H1 (cell line): ENCODE results near the gene ASCC1. TPM values are rescaled to one million over a fixed set of nuclear protein-coding genes. Genes with fewer than 3 reads are reported as not detected.

Experiments used
- CTCF ChIA-PET: fragments of 300-600 bp; sonication (Branson Sonifier 250); formaldehyde crosslinking; loops from one replicate; lab custom pipeline; 2021; ENCODE audit not compliant: partially characterized antibody; lab: Charles Lee
- POLR2A ChIA-PET: fragments of 300-600 bp; sonication (Branson Sonifier 250); formaldehyde crosslinking; loops from one replicate; lab custom pipeline; 2021; ENCODE audit warnings: inconsistent platforms; ENCODE audit not compliant: partially characterized antibody; lab: Charles Lee
- DNase-seq, 2 experiments: peaks; one replicate each; pipeline versions ENCODE4 v3.0.0 to v3.0.0-alpha.2; 2010 to 2022; ENCODE audit warnings: low spot score in 2 of 2, low read depth in 1 of 2, mixed read lengths in 1 of 2
- FAIRE-seq: peaks from 2 replicates; lab custom pipeline; 2011; peaks lifted over from hg19 to GRCh38; lab: Jason Lieb, UNC
- H2AFZ ChIP-seq: 2 replicates; pipeline ENCODE4 v1.8.1; 2012; ENCODE audit warnings: low read length, inconsistent platforms
- H2AK5ac ChIP-seq: 2 replicates; pipeline ENCODE4 v1.6.1; 2013; ENCODE audit warnings: low read depth, low read length
- H2BK120ac ChIP-seq: replicated peaks from 2 replicates; pipeline ENCODE3; 2013; ENCODE audit warnings: low read depth, low read length, inconsistent platforms
- H2BK12ac ChIP-seq: 2 replicates; pipeline ENCODE4 v1.6.1; 2013; ENCODE audit warnings: low read depth, low read length
- H2BK15ac ChIP-seq: 2 replicates; pipeline ENCODE4 v1.6.1; 2013; ENCODE audit warnings: low read length
- H2BK20ac ChIP-seq: 2 replicates; pipeline ENCODE4 v1.6.1; 2013; ENCODE audit warnings: low read length
- H2BK5ac ChIP-seq: 2 replicates; pipeline ENCODE4 v1.6.1; 2013; ENCODE audit warnings: low read depth, low read length
- H3K14ac ChIP-seq: 2 replicates; pipeline ENCODE4 v1.6.1; 2013; ENCODE audit warnings: inconsistent platforms; ENCODE audit not compliant: insufficient read length
- H3K18ac ChIP-seq: 2 replicates; pipeline ENCODE4 v1.6.1; 2013; ENCODE audit warnings: low read length; ENCODE audit errors: extremely low read depth
- H3K23ac ChIP-seq: 2 replicates; pipeline ENCODE4 v1.6.1; 2013; ENCODE audit warnings: inconsistent platforms; ENCODE audit not compliant: insufficient read length
- H3K23me2 ChIP-seq: 2 replicates; pipeline ENCODE4 v1.6.1; 2013; ENCODE audit warnings: low read depth, low read length
- H3K27ac ChIP-seq: 2 replicates; pipeline ENCODE4 v1.6.1; 2011; ENCODE audit warnings: low read depth, low read length, inconsistent platforms
- H3K27me3 ChIP-seq, 4 experiments: replicated peaks in 1 of 4; 1 replicate in 1 of 4; 2 replicates in 3 of 4; pipeline versions ENCODE4 v1.6.1 to v1.8.1; 2011 to 2013; ENCODE audit warnings: low read length in 3 of 4, mild to moderate bottlenecking in 3 of 4, inconsistent platforms in 2 of 4, mixed read lengths in 2 of 4, moderate library complexity in 1 of 4; ENCODE audit not compliant: control insufficient read depth in 3 of 4, insufficient read depth in 3 of 4; ENCODE audit errors: extremely low read depth in 1 of 4
- H3K36me3 ChIP-seq, 4 experiments: 2 replicates each; pipeline versions ENCODE4 v1.6.1 to v1.8.1; 2011 to 2013; ENCODE audit warnings: mild to moderate bottlenecking in 4 of 4, low read length in 3 of 4, moderate library complexity in 2 of 4, control low read depth in 1 of 4, inconsistent platforms in 1 of 4; ENCODE audit not compliant: insufficient read depth in 4 of 4, control insufficient read depth in 2 of 4
- H3K4ac ChIP-seq: replicated peaks from 2 replicates; pipeline ENCODE3; 2013; ENCODE audit warnings: low read length, low read depth, mixed read lengths, inconsistent platforms; ENCODE audit not compliant: insufficient read length
- H3K4me1 ChIP-seq, 4 experiments: replicated peaks in 1 of 4; 1 replicate in 1 of 4; 2 replicates in 3 of 4; pipeline versions ENCODE4 v1.6.1 to v1.8.1; 2011 to 2013; ENCODE audit warnings: low read length in 3 of 4, inconsistent platforms in 2 of 4, mixed read lengths in 1 of 4; ENCODE audit not compliant: insufficient read depth in 4 of 4, control insufficient read depth in 3 of 4
- H3K4me2 ChIP-seq, 2 experiments: 2 replicates each; pipeline versions ENCODE4 v1.6.1 to v1.8.1; 2011 to 2013; ENCODE audit warnings: low read depth in 2 of 2, low read length in 2 of 2, control low read depth in 1 of 2, inconsistent platforms in 1 of 2, mild to moderate bottlenecking in 1 of 2; ENCODE audit not compliant: insufficient read depth in 1 of 2
- H3K4me3 ChIP-seq, 4 experiments: fragments of 200-600, 300-600 bp in 1 of 4; sonication (generic), shearing (Covaris generic), sonication (Bioruptor Twin) in 1 of 4; 2 replicates each; pipeline versions ENCODE4 v1.5.1 to v1.8.1; 2011 to 2016; ENCODE audit warnings: low read length in 4 of 4, low read depth in 3 of 4, control low read depth in 2 of 4, inconsistent platforms in 2 of 4, mild to moderate bottlenecking in 2 of 4, mixed read lengths in 1 of 4, moderate library complexity in 1 of 4; ENCODE audit not compliant: insufficient read depth in 2 of 4; ENCODE audit errors: extremely low read depth in 1 of 4
- H3K56ac ChIP-seq: replicated peaks from 2 replicates; pipeline ENCODE3; 2013; ENCODE audit warnings: low read depth, mild to moderate bottlenecking, mixed read lengths, low read length, inconsistent platforms; ENCODE audit not compliant: insufficient read length
- H3K79me1 ChIP-seq: 2 replicates; pipeline ENCODE4 v1.6.1; 2013; ENCODE audit warnings: low read depth, low read length, control low read depth
- H3K79me2 ChIP-seq, 2 experiments: 2 replicates each; pipeline versions ENCODE4 v1.6.1 to v1.8.1; 2012 to 2013; ENCODE audit warnings: low read length in 2 of 2, mild to moderate bottlenecking in 2 of 2, inconsistent platforms in 1 of 2; ENCODE audit not compliant: insufficient read depth in 2 of 2, control insufficient read depth in 1 of 2
- H3K9ac ChIP-seq, 4 experiments: replicated peaks in 1 of 4; 1 replicate in 1 of 4; 2 replicates in 3 of 4; pipeline versions ENCODE4 v1.6.1 to v1.8.1; 2011 to 2013; ENCODE audit warnings: low read depth in 3 of 4, low read length in 3 of 4, control low read depth in 2 of 4, mild to moderate bottlenecking in 2 of 4, moderate library complexity in 2 of 4, inconsistent platforms in 1 of 4; ENCODE audit errors: extremely low read depth in 1 of 4
- H3K9me3 ChIP-seq, 2 experiments: 2 replicates each; pipeline versions ENCODE4 v1.6.1 to v1.8.1; 2012 to 2013; ENCODE audit warnings: mild to moderate bottlenecking in 2 of 2, moderate library complexity in 2 of 2, control low read depth in 1 of 2, inconsistent platforms in 1 of 2, low read depth in 1 of 2, low read length in 1 of 2, mixed read lengths in 1 of 2; ENCODE audit not compliant: insufficient read depth in 2 of 2
- H4K20me1 ChIP-seq, 2 experiments: replicated peaks in 1 of 2; 2 replicates each; pipeline versions ENCODE3 to v1.8.1; 2011 to 2013; ENCODE audit warnings: inconsistent platforms in 2 of 2, low read length in 2 of 2, mild to moderate bottlenecking in 1 of 2; ENCODE audit not compliant: insufficient read depth in 2 of 2, control insufficient read depth in 1 of 2
- H4K5ac ChIP-seq: 2 replicates; pipeline ENCODE4 v1.6.1; 2013; ENCODE audit warnings: low read length, low read depth, mixed read lengths, inconsistent platforms; ENCODE audit not compliant: insufficient read length
- H4K8ac ChIP-seq: 2 replicates; pipeline ENCODE4 v1.8.0; 2013; ENCODE audit warnings: mild to moderate bottlenecking, moderate library complexity, low read length, inconsistent platforms; ENCODE audit not compliant: insufficient read depth; ENCODE audit errors: extremely low read depth
- H4K91ac ChIP-seq: replicated peaks from 2 replicates; pipeline ENCODE3; 2013; ENCODE audit warnings: low read length, mixed read lengths, inconsistent platforms; ENCODE audit not compliant: insufficient read length
- BRCA1 ChIP-seq: IDR thresholded peaks from 2 replicates; pipeline ENCODE4 v1.6.1; 2012; ENCODE audit warnings: low read depth, low read length, improper control_type of control experiment
- CBX5 ChIP-seq: fragments of 300-800, 300-1000 bp; sonication (generic); IDR thresholded peaks from 2 replicates; pipeline ENCODE4 v1.7.1; 2016; ENCODE audit warnings: antibody characterized with exemption, low read length, low read depth
- CHD2 ChIP-seq: IDR thresholded peaks from 2 replicates; pipeline ENCODE4 v1.6.1; 2012; ENCODE audit warnings: low read length, improper control_type of control experiment
- HDAC6 ChIP-seq: IDR thresholded peaks from one replicate; pipeline ENCODE4 v1.7.1; 2012; ENCODE audit warnings: low read depth, mild to moderate bottlenecking, inconsistent platforms, low read length, moderate library complexity
- JUN ChIP-seq: IDR thresholded peaks from 2 replicates; pipeline ENCODE4 v1.6.1; 2011; ENCODE audit warnings: low read depth, mild to moderate bottlenecking, improper control_type of control experiment, low read length
- MAFK ChIP-seq: IDR thresholded peaks from 2 replicates; pipeline ENCODE4 v1.6.1; 2012; ENCODE audit warnings: low read depth, mild to moderate bottlenecking, improper control_type of control experiment, low read length
- NANOG ChIP-seq: IDR thresholded peaks from 2 replicates; pipeline ENCODE4 v1.6.1; 2011; ENCODE audit warnings: low read length, low read depth, mild to moderate bottlenecking, inconsistent platforms; ENCODE audit not compliant: insufficient read depth, poor library complexity, severe bottlenecking
- NRF1 ChIP-seq: IDR thresholded peaks from 2 replicates; pipeline ENCODE4 v1.6.1; 2011; ENCODE audit warnings: mild to moderate bottlenecking, low read depth, low read length, improper control_type of control experiment
- PHF8 ChIP-seq: fragments of 200-600 bp; sonication (generic); conservative IDR thresholded peaks from 2 replicates; pipeline ENCODE4 v1.7.1; 2012; ENCODE audit warnings: low read depth, mild to moderate bottlenecking, inconsistent platforms, low read length, moderate library complexity
- RFX5 ChIP-seq: IDR thresholded peaks from 2 replicates; pipeline ENCODE4 v1.6.1; 2011; ENCODE audit warnings: low read depth, low read length, improper control_type of control experiment, borderline replicate concordance
- SIX5 ChIP-seq: IDR thresholded peaks from 2 replicates; pipeline ENCODE4 v1.6.1; 2011; ENCODE audit warnings: mild to moderate bottlenecking, low read depth, low read length
- SP2 ChIP-seq: IDR thresholded peaks from 2 replicates; pipeline ENCODE4 v1.6.1; 2012; ENCODE audit warnings: mild to moderate bottlenecking, low read length, inconsistent platforms
- SP4 ChIP-seq: IDR thresholded peaks from 2 replicates; pipeline ENCODE4 v1.6.1; 2012; ENCODE audit warnings: low read length, inconsistent platforms
- SUZ12 ChIP-seq: fragments of 200-600 bp; sonication (generic); IDR thresholded peaks from 2 replicates; pipeline ENCODE4 v1.6.1; 2012; ENCODE audit warnings: mild to moderate bottlenecking, inconsistent platforms, low read length, moderate library complexity, mixed read lengths
- TBP ChIP-seq: IDR thresholded peaks from 2 replicates; pipeline ENCODE4 v1.6.1; 2011; ENCODE audit warnings: low read depth, low read length, improper control_type of control experiment
- YY1 ChIP-seq: IDR thresholded peaks from 2 replicates; pipeline ENCODE4 v1.6.1; 2011; ENCODE audit warnings: low read depth, mild to moderate bottlenecking, low read length
- WGBS, 2 experiments: shearing (Covaris generic) in 1 of 2; methylation state at CpG; one replicate each; pipeline versions ENCODE4 v1.1.6 to v1.1.7; 2013 to 2015; ENCODE audit warnings: low lambda C conversion rate in 2 of 2, mixed read lengths in 2 of 2, inconsistent platforms in 1 of 2, low coverage in 1 of 2, missing lambda C conversion rate in 1 of 2; ENCODE audit not compliant: insufficient replicate concordance in 2 of 2, insufficient coverage in 1 of 2, insufficient read length in 1 of 2; ENCODE audit errors: extremely low coverage in 1 of 2, missing lambda C conversion rate in 1 of 2; 5-methylcytosine and 5-hydroxymethylcytosine counted together
- polyA plus RNA-seq, 7 experiments: library from polyadenylated mRNA; depleted of rRNA in 3 of 7; stranded (reverse) in 5 of 7; unstranded in 2 of 7; fragments of >200 nt in 5 of 7; fragments of 200-250 nt in 2 of 7; gene quantifications; 1 replicate in 5 of 7; 2 replicates in 1 of 7; 4 replicates in 1 of 7; pipeline versions ENCODE4 v1.2.1 to v1.2.3, GENCODE V29; 2011 to 2013; ENCODE audit warnings: missing spikeins in 2 of 7, mixed read lengths in 2 of 7
- total RNA-seq: library from RNA; stranded (reverse); fragmentation: NEBNext Ultra II Directional; extraction: Animal tissue kit (Norgen Biotek cat#: 25700); gene quantifications from 2 replicates; pipeline ENCODE4 v1.2.1, GENCODE V29; 2021

ASCC1 gene
- total and polyA plus RNA-seq, 2 of the 8 experiments (the other 6 are each of a cell fraction or from before 2014, with no cell fraction given), result 25.6 to 35.8 TPM

GRCh38 chr10:72076756-72077155, 139.3 kb downstream of the ASCC1 start:
- DNase-seq, result no peak
- no peak overlapping the region for H2AK5ac ChIP-seq
- TF ChIP-seq PHF8, result no peak
- no peak for TF ChIP-seq HDAC6
- TF ChIP-seq BRCA1, result no peak
- TF ChIP-seq NANOG, result no peak
- TF ChIP-seq YY1, result no peak
- TF ChIP-seq SP4, result no peak
- no peak for TF ChIP-seq CHD2
- TF ChIP-seq SP2, result no peak
- no peak for TF ChIP-seq NRF1
- TF ChIP-seq RFX5, result no peak
- no peak for TF ChIP-seq TBP
- TF ChIP-seq MAFK, result no peak
- TF ChIP-seq JUN, result no peak
- TF ChIP-seq SUZ12, result no peak
- TF ChIP-seq CBX5, result no peak
- no peak for TF ChIP-seq SIX5

More at GRCh38 chr10:72076756-72077155, 139.3 kb downstream of the ASCC1 start:
- ChIA-PET CTCF (interaction anchor here (0.6 to 2.9 kb wide), 13 partner anchors 9 to 464 kb away, joined by 3 to 10 read pairs (median 3); no protein-coding TSS in a partner anchor), POLR2A (interaction anchor here (0.5 to 1.7 kb wide), 4 partner anchors 11 to 263 kb away, joined by 3 read pairs; partner anchors contain the start of gene SPOCK2)
- H4K20me1 ChIP-seq, result no peaks in the 10 kb centered on the region
- no peak overlapping the region for H2BK5ac ChIP-seq
- H3K14ac ChIP-seq, result no peak overlapping the region
- no peak overlapping the region for H3K9ac ChIP-seq
- H3K4me2 ChIP-seq, result no peak overlapping the region
- H2BK20ac ChIP-seq, result no peak overlapping the region
- no peak overlapping the region for H3K27ac ChIP-seq
- H3K27me3 ChIP-seq, result no peaks in the 10 kb centered on the region; a peak in 1 of 7 replicates
- no peaks in the 10 kb centered on the region for H3K9me3 ChIP-seq
- no peaks in the 10 kb centered on the region for H3K79me1 ChIP-seq
- no peak overlapping the region for H3K56ac ChIP-seq
- H3K23ac ChIP-seq, result no peak overlapping the region
- H2BK12ac ChIP-seq, result no peak overlapping the region
- no peak overlapping the region for H2BK15ac ChIP-seq
- H3K4me1 ChIP-seq, result peaks cover 0 to 10% (median 2%) of the 10 kb centered on the region in 4 experiments; a peak in 5 of 7 replicates
- no peak overlapping the region for H2BK120ac ChIP-seq
- no peak overlapping the region for H2AFZ ChIP-seq
- no peak overlapping the region for H4K8ac ChIP-seq
- no peak overlapping the region for H4K5ac ChIP-seq
- no peak for FAIRE-seq
- H3K79me2 ChIP-seq, result no peaks in the 10 kb centered on the region
- no peaks in the 10 kb centered on the region; a peak in 1 of 8 replicates for H3K36me3 ChIP-seq
- H3K4me3 ChIP-seq, result no peak overlapping the region
- WGBS, 2 experiments, result 74% methylated on average over 5 of the region's 5 CpGs; no CpG with 5 or more reads in 1 of the 2 experiments
- no peak overlapping the region for H4K91ac ChIP-seq
- H3K23me2 ChIP-seq, result no peaks in the 10 kb centered on the region
- no peak overlapping the region for H3K18ac ChIP-seq
- H3K4ac ChIP-seq, result no peak overlapping the region
